Endothelial cell of umbilical vein (primary cell): ENCODE measurements around the gene APBA2. TPM values are rescaled to one million over a fixed set of nuclear protein-coding genes. Genes with fewer than 3 reads are reported as not detected.

ENCODE experiments used
- BruUV-seq: library from RNA; stranded (reverse); fragments of 400-500 nt; replicated peaks from 2 replicates; lab custom pipeline; 2021; lab: Mats Ljungman, UMichigan
- CTCF ChIA-PET: fragments of 300-600, 350-600 bp; sonication (Branson Sonifier 250); formaldehyde crosslinking; loops from one replicate; lab custom pipeline; 2021; ENCODE audit warnings: antibody characterized with exemption, inconsistent platforms; lab: Charles Lee
- POLR2A ChIA-PET: fragments of 300-600, 350-600 bp; sonication (Branson Sonifier 250); formaldehyde crosslinking; loops from one replicate; lab custom pipeline; 2021; ENCODE audit warnings: antibody characterized with exemption, inconsistent platforms; lab: Charles Lee
- DNase-seq: peaks from one replicate; pipeline ENCODE4 v3.0.0-alpha.2; 2011; ENCODE audit warnings: low read depth, low spot score
- FAIRE-seq: peaks from 2 replicates; lab custom pipeline; 2011; peaks lifted over from hg19 to GRCh38; lab: Jason Lieb, UNC
- H2AFZ ChIP-seq: 2 replicates; pipeline ENCODE4 v1.6.0; 2012; ENCODE audit warnings: low read depth, low read length, control low read depth, inconsistent platforms
- H3K27ac ChIP-seq: 2 replicates; pipeline ENCODE4 v1.5.1; 2011; ENCODE audit warnings: low read depth, mild to moderate bottlenecking, control low read depth, low read length, moderate library complexity; ENCODE audit not compliant: insufficient read depth
- H3K27me3 ChIP-seq, 2 experiments: 2 replicates each; pipeline versions ENCODE4 v1.6.0 to v1.6.1; 2011; ENCODE audit warnings: low read length in 2 of 2, mixed read lengths in 1 of 2; ENCODE audit not compliant: control insufficient read depth in 2 of 2, insufficient read depth in 2 of 2
- H3K36me3 ChIP-seq, 2 experiments: 2 replicates in 1 of 2; 3 replicates in 1 of 2; pipeline ENCODE4 v1.5.1; 2011; ENCODE audit warnings: low read length in 2 of 2, mild to moderate bottlenecking in 1 of 2, moderate library complexity in 1 of 2; ENCODE audit not compliant: control insufficient read depth in 2 of 2, insufficient read depth in 2 of 2; ENCODE audit errors: extremely low read depth in 1 of 2
- H3K4me1 ChIP-seq: 3 replicates; pipeline ENCODE4 v1.5.1; 2011; ENCODE audit warnings: mild to moderate bottlenecking, low read length; ENCODE audit not compliant: control insufficient read depth, insufficient read depth; ENCODE audit errors: extremely low read depth
- H3K4me2 ChIP-seq: 2 replicates; pipeline ENCODE4 v1.6.1; 2011; ENCODE audit warnings: low read length, control low read depth, mixed read lengths; ENCODE audit not compliant: insufficient read depth
- H3K4me3 ChIP-seq, 3 experiments: fragments of 200-600 bp in 1 of 3; sonication (generic), shearing (Covaris generic) in 1 of 3; replicated peaks in 1 of 3; 2 replicates each; pipeline ENCODE4 v1.5.1; 2011 to 2016; ENCODE audit warnings: control low read depth in 3 of 3, low read length in 3 of 3, mild to moderate bottlenecking in 2 of 3, inconsistent platforms in 1 of 3, low read depth in 1 of 3, moderate library complexity in 1 of 3; ENCODE audit not compliant: insufficient read depth in 1 of 3
- H3K79me2 ChIP-seq: 2 replicates; pipeline ENCODE4 v1.6.0; 2012; ENCODE audit warnings: low read length, inconsistent platforms; ENCODE audit not compliant: control insufficient read depth, insufficient read depth
- H3K9ac ChIP-seq: replicated peaks from 2 replicates; pipeline ENCODE3; 2011; ENCODE audit warnings: low read length, control low read depth; ENCODE audit not compliant: insufficient read depth; ENCODE audit errors: extremely low read depth
- H3K9me1 ChIP-seq: replicated peaks from 3 replicates; pipeline ENCODE4 v1.6.0; 2011; ENCODE audit warnings: mild to moderate bottlenecking, low read length; ENCODE audit not compliant: control insufficient read depth, insufficient read depth; ENCODE audit errors: extremely low read depth
- H3K9me3 ChIP-seq: replicated peaks from 2 replicates; pipeline ENCODE4 v1.5.1; 2012; ENCODE audit warnings: low read length, inconsistent platforms; ENCODE audit not compliant: control insufficient read depth, insufficient read depth
- H4K20me1 ChIP-seq: replicated peaks from 2 replicates; pipeline ENCODE3; 2011; ENCODE audit warnings: mild to moderate bottlenecking, low read length; ENCODE audit not compliant: control insufficient read depth, insufficient read depth; ENCODE audit errors: extremely low read depth
- EZH2 ChIP-seq: IDR thresholded peaks from 2 replicates; pipeline ENCODE4 v1.6.1; 2012; ENCODE audit warnings: borderline replicate concordance, low read depth, mild to moderate bottlenecking, moderate library complexity, low read length, inconsistent platforms; ENCODE audit not compliant: severe bottlenecking
- FOS ChIP-seq: IDR thresholded peaks from 2 replicates; pipeline ENCODE4 v1.6.1; 2011; ENCODE audit warnings: mild to moderate bottlenecking, low read length, moderate library complexity, borderline replicate concordance; ENCODE audit not compliant: insufficient read depth
- GATA2 ChIP-seq: IDR thresholded peaks from 2 replicates; pipeline ENCODE4 v1.7.0; 2011; ENCODE audit warnings: low read depth, mild to moderate bottlenecking, moderate library complexity, mixed read lengths, low read length; ENCODE audit not compliant: insufficient read length, insufficient read depth
- JUN ChIP-seq: IDR thresholded peaks from 2 replicates; pipeline ENCODE4 v1.6.1; 2011; ENCODE audit warnings: borderline replicate concordance, low read depth; ENCODE audit not compliant: insufficient read length, insufficient read depth
- MYC ChIP-seq: IDR thresholded peaks from one replicate; pipeline ENCODE4 v1.6.1; 2011; ENCODE audit warnings: mild to moderate bottlenecking, low read depth, low read length
- POLR2A ChIP-seq: IDR thresholded peaks from 2 replicates; pipeline ENCODE4 v1.6.1; 2012; ENCODE audit warnings: low read depth, mild to moderate bottlenecking, control low read depth, low read length
- POLR2AphosphoS5 ChIP-seq: IDR thresholded peaks from 2 replicates; pipeline ENCODE4 v1.6.1; 2012; ENCODE audit warnings: low read depth, mild to moderate bottlenecking, control low read depth, low read length, moderate library complexity; ENCODE audit not compliant: insufficient read depth
- dilution Hi-C: fragments of 300-500 bp; cut with MboI; formaldehyde crosslinking; loops from one replicate; pipeline ENCODE4 v1.15.0; 2019; ENCODE audit warnings: low sequenced_read_pairs; ENCODE audit not compliant: extremely low pct_ligation_motif_present
- intact Hi-C: fragments of 100-400 bp; cut with micrococcal nuclease; formaldehyde crosslinking; loops from one replicate; pipeline ENCODE4 v1.10.0; 2022
- polyA plus RNA-seq, 4 experiments: library from polyadenylated mRNA; depleted of rRNA in 3 of 4; stranded (reverse) in 3 of 4; unstranded in 1 of 4; fragments of >200 nt; gene quantifications; 2 replicates each; pipeline versions ENCODE4 v1.2.1 to v1.2.3, GENCODE V29; 2011 to 2012; ENCODE audit warnings: missing spikeins in 1 of 4
- total RNA-seq: library from RNA; stranded (reverse); gene quantifications from 2 replicates; pipeline ENCODE4 v1.2.3, GENCODE V29; 2021
- TF ChIP-seq, protein P1 (sequence below), 2 donors: IDR thresholded peaks; 1 replicate in 1 of 2; 2 replicates in 1 of 2; pipeline ENCODE4 v1.5.1; 2011; ENCODE audit warnings: low read length in 2 of 2, mild to moderate bottlenecking in 2 of 2, moderate library complexity in 2 of 2, control low read depth in 1 of 2, inconsistent platforms in 1 of 2, low read depth in 1 of 2; ENCODE audit not compliant: insufficient read depth in 1 of 2; ENCODE audit errors: extremely low read depth in 1 of 2
- TF ChIP-seq, protein P2 (sequence below): IDR thresholded peaks from 2 replicates; pipeline ENCODE4 v1.6.1; 2011; ENCODE audit not compliant: insufficient read depth, insufficient read length

APBA2 gene
- total and polyA plus RNA-seq, 2 donors (not counting 3 experiments of a cell fraction or from before 2014, with no cell fraction given), result 5.7 to 11.1 TPM

DNA sequence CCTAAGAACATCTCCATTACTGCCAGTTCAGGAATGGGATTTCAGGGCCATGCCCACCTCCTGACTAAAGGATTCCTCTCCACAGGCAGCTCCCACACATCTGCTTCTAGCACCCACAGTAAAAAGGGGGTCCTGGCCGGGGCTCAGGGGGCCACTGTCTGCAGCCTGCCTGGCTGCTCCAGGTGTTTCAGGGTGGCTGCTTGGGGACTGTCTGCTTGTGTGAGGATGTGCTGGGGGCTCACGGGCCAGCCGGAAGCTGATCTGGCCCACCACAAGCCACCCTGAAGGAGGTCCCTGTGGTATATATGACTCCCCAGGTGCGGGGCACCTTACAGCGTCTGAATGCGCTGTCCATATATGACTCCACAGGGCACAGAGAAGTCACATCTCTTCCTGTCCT lies 248.5 kb downstream of the APBA2 start:
- POLR2A ChIA-PET, result no interaction called here
- H3K9me3 ChIP-seq, result no peaks in the 10 kb centered on the region
- no peak overlapping the region for H3K4me3 ChIP-seq
- dilution Hi-C loops, result no loop called here
- H4K20me1 ChIP-seq, result no peaks in the 10 kb centered on the region
- H3K79me2 ChIP-seq, result no peaks in the 10 kb centered on the region
- no peak overlapping the region for H3K27ac ChIP-seq
- no peak for FAIRE-seq
- H3K27me3 ChIP-seq, result no peaks in the 10 kb centered on the region
- H3K4me1 ChIP-seq, result peaks cover 6% of the 10 kb centered on the region
- no peak overlapping the region for H3K9ac ChIP-seq
- H2AFZ ChIP-seq, result no peak overlapping the region
- DNase-seq, result no peak
- CTCF ChIA-PET, result no interaction called here
- no peak overlapping the region for H3K4me2 ChIP-seq
- H3K9me1 ChIP-seq, result no peaks in the 10 kb centered on the region
- TF ChIP-seq, protein P1, sequence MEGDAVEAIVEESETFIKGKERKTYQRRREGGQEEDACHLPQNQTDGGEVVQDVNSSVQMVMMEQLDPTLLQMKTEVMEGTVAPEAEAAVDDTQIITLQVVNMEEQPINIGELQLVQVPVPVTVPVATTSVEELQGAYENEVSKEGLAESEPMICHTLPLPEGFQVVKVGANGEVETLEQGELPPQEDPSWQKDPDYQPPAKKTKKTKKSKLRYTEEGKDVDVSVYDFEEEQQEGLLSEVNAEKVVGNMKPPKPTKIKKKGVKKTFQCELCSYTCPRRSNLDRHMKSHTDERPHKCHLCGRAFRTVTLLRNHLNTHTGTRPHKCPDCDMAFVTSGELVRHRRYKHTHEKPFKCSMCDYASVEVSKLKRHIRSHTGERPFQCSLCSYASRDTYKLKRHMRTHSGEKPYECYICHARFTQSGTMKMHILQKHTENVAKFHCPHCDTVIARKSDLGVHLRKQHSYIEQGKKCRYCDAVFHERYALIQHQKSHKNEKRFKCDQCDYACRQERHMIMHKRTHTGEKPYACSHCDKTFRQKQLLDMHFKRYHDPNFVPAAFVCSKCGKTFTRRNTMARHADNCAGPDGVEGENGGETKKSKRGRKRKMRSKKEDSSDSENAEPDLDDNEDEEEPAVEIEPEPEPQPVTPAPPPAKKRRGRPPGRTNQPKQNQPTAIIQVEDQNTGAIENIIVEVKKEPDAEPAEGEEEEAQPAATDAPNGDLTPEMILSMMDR (IDR thresholded peaks at IDR 0.05; ENCODE audit: extremely low read depth in 1 of 2, insufficient read depth in 1 of 2, low read depth in 1 of 2, low read length in 2 of 2), result no peak
- no peak for TF ChIP-seq POLR2A
- no peak for TF ChIP-seq POLR2AphosphoS5
- TF ChIP-seq EZH2, result no peak
- no peak for TF ChIP-seq JUN
- no peak for TF ChIP-seq FOS
- TF ChIP-seq GATA2, result no peak
- TF ChIP-seq MYC, result no peak
- TF ChIP-seq, protein P2, sequence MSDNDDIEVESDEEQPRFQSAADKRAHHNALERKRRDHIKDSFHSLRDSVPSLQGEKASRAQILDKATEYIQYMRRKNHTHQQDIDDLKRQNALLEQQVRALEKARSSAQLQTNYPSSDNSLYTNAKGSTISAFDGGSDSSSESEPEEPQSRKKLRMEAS, result no peak
- no TSS peak for BruUV-seq
- no peaks in the 10 kb centered on the region for H3K36me3 ChIP-seq
- intact Hi-C loops, result no loop called here
